Left lobe of liver (tissue), 2 donors: Measurements from ENCODE around the gene NEK6. TPM values are rescaled to one million over a fixed set of nuclear protein-coding genes. Genes with fewer than 3 reads are reported as not detected.
A peak's percentile ranks its signal among the peaks of the same experiment; 100 is the strongest.

ENCODE experiments used
- ATAC-seq: fragments of 200-7000 bp; cut with Tn5 transposase; one replicate; pipeline ENCODE4 v1.9.1; 2020; ENCODE audit warnings: mild to moderate bottlenecking, moderate library complexity
- DNase-seq: peaks from one replicate; pipeline ENCODE4 v3.0.0-alpha.2; 2020; ENCODE audit warnings: low spot score
- total RNA-seq: library from RNA; stranded (reverse); gene quantifications from one replicate; pipeline ENCODE4 v1.2.1, GENCODE V29; 2021
- donor health status: DM: no; HTN: no; CAD: no; lungs with moderate emphysema.
- donor health status: DM: no; HTN: yes; CAD: no.

Gene NEK6
- total RNA-seq, 1 donor from 2014 or later = 84.5 TPM

- DNase-seq = no peak
- peak; percentile 41 for ATAC-seq
Measured at GRCh38 chr9:124364141-124364540, 106.4 kb downstream of the NEK6 start.

- ATAC-seq (no peak), DNase-seq (no peak)
Measured at GRCh38 chr9:124365036-124365435, 107.3 kb downstream of the NEK6 start.

- DNase-seq (no peak), ATAC-seq (no peak)
Measured at GRCh38 chr9:124366476-124367220, 108.9 kb downstream of the NEK6 start.

GRCh38 chr9:124368692-124369091 lies 110.9 kb downstream of the NEK6 start:
- DNase-seq = no peak
- peak; percentile 35 for ATAC-seq

GRCh38 chr9:124369231-124369797 lies 111.6 kb downstream of the NEK6 start:
- DNase-seq = no peak
- ATAC-seq = no peak

- ATAC-seq (peak; percentile 61), DNase-seq (no peak)
Measured at GRCh38 chr9:124370896-124371582, 113.3 kb downstream of the NEK6 start.

GRCh38 chr9:124372038-124372437 lies 114.3 kb downstream of the NEK6 start:
- DNase-seq (no peak), ATAC-seq (peak; percentile 29)

- no peak for ATAC-seq
- no peak for DNase-seq
Measured at GRCh38 chr9:124373386-124373785, 115.6 kb downstream of the NEK6 start.

- DNase-seq = no peak
- no peak for ATAC-seq
Measured at GRCh38 chr9:124373851-124374250, 116.1 kb downstream of the NEK6 start.

GRCh38 chr9:124375726-124376125 lies 118.0 kb downstream of the NEK6 start:
- ATAC-seq (no peak), DNase-seq (no peak)

GRCh38 chr9:124376329-124376728 lies 118.6 kb downstream of the NEK6 start:
- no peak for ATAC-seq
- no peak for DNase-seq

- ATAC-seq (no peak), DNase-seq (no peak)
Measured at GRCh38 chr9:124377551-124378406, 120.0 kb downstream of the NEK6 start.

- DNase-seq (no peak), ATAC-seq (peak; percentile 67)
Measured at GRCh38 chr9:124381170-124381945, 123.6 kb downstream of the NEK6 start.

- no peak for DNase-seq
- peak; percentile 7 for ATAC-seq
Measured at GRCh38 chr9:124384210-124384609, 126.5 kb downstream of the NEK6 start.

GRCh38 chr9:124384846-124385245 lies 127.1 kb downstream of the NEK6 start:
- ATAC-seq (peak; percentile 5), DNase-seq (no peak)

- no peak for DNase-seq
Measured at GRCh38 chr9:124385623-124386022, 127.9 kb downstream of the NEK6 start.

GRCh38 chr9:124386201-124386600 lies 128.5 kb downstream of the NEK6 start:
- ATAC-seq (peak; percentile 74), DNase-seq (no peak)

More at GRCh38 chr9:124385623-124386022, 127.9 kb downstream of the NEK6 start:
- ATAC-seq = no peak

- DNase-seq (no peak), ATAC-seq (no peak)
Measured at GRCh38 chr9:124388275-124389048, 130.7 kb downstream of the NEK6 start.

GRCh38 chr9:124389146-124389939 lies 131.6 kb downstream of the NEK6 start:
- ATAC-seq (peak; percentile 41), DNase-seq (peak; percentile 54)
